ENCODE data around the gene RNF145.

Gene RNF145

GRCh38 chr5:159220206-159220605 lies 10.9 kb upstream of the RNF145 start:
- in situ Hi-C loops (cut with MboI; ENCODE audit: low pct_unique_long_range_greater_than_20kb, low sequenced_read_pairs, unreplicated experiment) = no loop called here
- no peak for DNase-seq (ENCODE audit: low spot score)
- TF ChIP-seq CTCF (IDR thresholded peaks at IDR 0.05; ENCODE audit: extremely low read depth, insufficient read depth, missing control alignments) = no peak

GRCh38 chr5:159218595-159219023 lies 9.3 kb upstream of the RNF145 start:
- DNase-seq (ENCODE audit: low spot score) = no peak
- no peak for TF ChIP-seq CTCF (IDR thresholded peaks at IDR 0.05; ENCODE audit: extremely low read depth, insufficient read depth, missing control alignments)
- in situ Hi-C loops (cut with MboI; ENCODE audit: low pct_unique_long_range_greater_than_20kb, low sequenced_read_pairs, unreplicated experiment) = no loop called here

GRCh38 chr5:159217236-159217635 lies 7.9 kb upstream of the RNF145 start:
- in situ Hi-C loops (cut with MboI; ENCODE audit: low pct_unique_long_range_greater_than_20kb, low sequenced_read_pairs, unreplicated experiment) = no loop called here

GRCh38 chr5:159216454-159216853 lies 7.1 kb upstream of the RNF145 start:
- TF ChIP-seq CTCF (IDR thresholded peaks at IDR 0.05; ENCODE audit: extremely low read depth, insufficient read depth, missing control alignments) = no peak
- in situ Hi-C loops (cut with MboI; ENCODE audit: low pct_unique_long_range_greater_than_20kb, low sequenced_read_pairs, unreplicated experiment) = no loop called here
- DNase-seq (ENCODE audit: low spot score) = no peak

More at GRCh38 chr5:159217236-159217635, 7.9 kb upstream of the RNF145 start:
- no peak for TF ChIP-seq CTCF (IDR thresholded peaks at IDR 0.05; ENCODE audit: extremely low read depth, insufficient read depth, missing control alignments)
- DNase-seq (ENCODE audit: low spot score) = no peak

GRCh38 chr5:159215886-159216285 lies 6.5 kb upstream of the RNF145 start:
- in situ Hi-C loops (cut with MboI; ENCODE audit: low pct_unique_long_range_greater_than_20kb, low sequenced_read_pairs, unreplicated experiment) = no loop called here
- DNase-seq (ENCODE audit: low spot score) = no peak
- no peak for TF ChIP-seq CTCF (IDR thresholded peaks at IDR 0.05; ENCODE audit: extremely low read depth, insufficient read depth, missing control alignments)

GRCh38 chr5:159214486-159215271 lies 5.3 kb upstream of the RNF145 start:
- DNase-seq (ENCODE audit: low spot score) = no peak
- in situ Hi-C loops (cut with MboI; ENCODE audit: low pct_unique_long_range_greater_than_20kb, low sequenced_read_pairs, unreplicated experiment) = no loop called here
- no peak for TF ChIP-seq CTCF (IDR thresholded peaks at IDR 0.05; ENCODE audit: extremely low read depth, insufficient read depth, missing control alignments)

Measured in GM13977 (cell line).